A204.1 (cell line): ENCODE data around the gene GRK5.

Experiments used
- FAIRE-seq: peaks from 2 replicates; lab custom pipeline; 2012; peaks lifted over from hg19 to GRCh38; lab: Jason Lieb, UNC

The GRK5 gene

GRCh38 chr10:119384127-119384526, 176.8 kb downstream of the GRK5 start:
- FAIRE-seq = no peak

DNA sequence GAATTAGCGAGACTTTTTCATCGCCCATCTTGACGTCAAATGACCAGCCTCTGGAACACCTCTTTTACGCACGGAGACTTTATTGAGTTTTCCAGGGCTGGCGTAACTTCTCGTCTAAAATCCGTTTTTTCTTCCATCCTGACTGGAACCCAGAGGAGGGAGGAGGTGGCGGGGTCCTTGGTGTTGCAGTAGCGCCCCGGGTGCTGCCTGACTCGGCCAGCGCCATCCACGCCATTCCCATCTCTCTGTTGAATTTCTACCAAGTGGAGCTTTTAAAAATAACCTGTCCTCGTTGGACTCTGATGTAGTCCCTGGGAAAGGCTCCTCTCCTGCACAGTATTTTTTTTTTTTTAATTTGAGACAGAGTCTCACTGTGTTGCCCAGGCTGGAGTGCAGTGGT, 179.3 kb downstream of the GRK5 start:
- no peak for FAIRE-seq

DNA sequence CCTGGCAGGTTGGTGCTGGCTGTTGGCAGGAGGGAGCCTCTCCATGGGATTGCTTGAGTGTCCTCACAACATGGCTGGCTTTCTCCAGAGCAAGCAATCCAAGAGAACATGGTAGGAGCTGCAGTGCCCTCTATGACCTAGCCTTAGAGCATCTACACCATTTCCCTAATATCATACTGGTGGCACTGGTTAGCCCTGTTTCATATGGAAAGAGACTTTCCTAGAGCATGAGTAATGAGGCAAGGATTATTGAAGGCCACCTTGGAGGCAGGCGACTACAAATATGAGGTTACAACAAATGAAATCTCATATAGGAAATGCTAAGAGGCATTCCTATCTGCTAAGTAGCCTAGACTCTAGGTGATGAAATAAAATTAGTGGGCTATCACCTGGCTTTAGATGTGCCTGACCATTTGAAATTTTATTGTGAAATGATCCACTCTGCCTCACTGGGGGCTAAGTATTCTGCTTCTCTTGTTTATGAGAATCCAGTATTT, 181.5 kb downstream of the GRK5 start:
- FAIRE-seq = no peak

DNA sequence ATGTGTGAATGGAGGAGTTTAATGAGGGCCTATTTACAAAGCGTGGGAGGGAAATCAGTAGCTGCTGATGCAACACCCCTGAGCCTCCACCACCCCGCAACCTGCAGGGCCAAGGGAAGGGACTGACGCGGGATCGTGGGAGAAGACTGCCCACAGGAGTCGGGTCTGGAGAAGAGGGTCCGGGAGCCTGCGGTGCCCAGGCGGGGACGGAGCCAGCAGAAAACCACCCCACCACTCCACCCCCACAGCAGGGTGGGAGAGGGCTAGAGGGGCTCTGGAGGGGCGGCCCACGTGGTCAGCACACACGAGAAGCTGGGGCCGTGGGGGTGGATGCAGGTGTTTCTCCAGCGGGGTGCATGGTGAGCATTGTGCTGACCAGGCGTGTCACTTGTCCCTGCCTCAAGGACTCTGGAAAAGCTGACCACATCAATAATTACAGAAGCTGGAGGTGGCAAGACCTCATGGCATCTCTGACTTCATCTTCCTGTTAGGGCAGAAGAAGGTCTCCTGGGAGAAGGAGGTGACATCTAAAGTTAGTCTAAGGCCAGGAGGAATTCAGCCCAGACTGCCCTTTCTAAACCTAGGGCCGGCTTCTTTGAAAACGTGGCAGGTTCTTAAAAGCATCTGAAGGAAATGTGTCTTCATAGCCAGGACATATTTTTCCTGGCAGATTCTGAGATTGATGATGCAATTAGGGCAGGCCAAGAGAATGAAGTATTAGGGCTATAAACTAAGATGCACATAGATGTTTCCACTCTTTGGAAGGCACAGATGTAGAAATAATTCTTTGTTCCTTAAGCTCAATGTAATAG, 184.3 kb downstream of the GRK5 start:
- no peak for FAIRE-seq

DNA sequence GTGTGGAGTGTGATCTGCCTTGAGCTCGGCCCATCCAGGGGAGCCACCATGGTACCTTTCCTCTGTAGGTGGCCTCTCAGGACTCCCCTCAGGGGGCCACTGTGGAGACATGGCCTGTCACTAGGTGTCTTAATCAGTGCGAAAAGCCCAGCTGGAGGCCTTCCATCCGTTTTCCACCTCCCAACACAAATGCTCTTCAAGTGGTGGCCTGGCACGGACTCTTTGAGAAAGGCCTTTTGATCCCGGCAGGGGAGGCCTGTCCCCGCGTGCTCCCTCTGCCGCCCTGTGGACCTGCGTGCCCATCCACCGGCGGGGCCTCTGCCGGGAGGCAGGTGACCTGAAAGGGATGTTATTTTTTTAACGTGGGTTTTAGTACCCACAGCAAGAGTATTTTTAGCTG, 185.6 kb downstream of the GRK5 start:
- FAIRE-seq = no peak

- no peak for FAIRE-seq
Measured at GRCh38 chr10:119393421-119393820, 186.1 kb downstream of the GRK5 start.

DNA sequence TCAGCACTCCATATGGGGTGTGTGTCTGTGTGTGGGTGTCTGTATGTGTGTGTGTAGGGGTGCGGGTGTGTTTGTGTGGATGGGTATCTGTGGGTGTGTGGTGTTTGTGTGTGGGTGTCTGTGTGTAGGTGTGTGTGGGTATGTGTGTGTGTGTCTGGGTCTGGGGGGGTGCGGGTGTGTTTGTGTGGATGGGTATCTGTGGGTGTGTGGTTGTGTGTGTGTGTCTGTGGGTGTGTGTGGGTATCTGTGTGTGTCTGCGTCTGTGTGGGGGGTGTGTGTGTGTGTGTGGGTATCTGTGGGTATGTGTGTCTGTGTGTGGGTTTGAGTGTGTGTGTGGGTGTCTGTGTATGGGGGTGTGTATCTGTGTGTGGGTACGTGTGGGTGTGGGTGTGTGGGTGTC, 186.5 kb downstream of the GRK5 start:
- FAIRE-seq = no peak

GRCh38 chr10:119394657-119395279, 187.4 kb downstream of the GRK5 start:
- no peak for FAIRE-seq

DNA sequence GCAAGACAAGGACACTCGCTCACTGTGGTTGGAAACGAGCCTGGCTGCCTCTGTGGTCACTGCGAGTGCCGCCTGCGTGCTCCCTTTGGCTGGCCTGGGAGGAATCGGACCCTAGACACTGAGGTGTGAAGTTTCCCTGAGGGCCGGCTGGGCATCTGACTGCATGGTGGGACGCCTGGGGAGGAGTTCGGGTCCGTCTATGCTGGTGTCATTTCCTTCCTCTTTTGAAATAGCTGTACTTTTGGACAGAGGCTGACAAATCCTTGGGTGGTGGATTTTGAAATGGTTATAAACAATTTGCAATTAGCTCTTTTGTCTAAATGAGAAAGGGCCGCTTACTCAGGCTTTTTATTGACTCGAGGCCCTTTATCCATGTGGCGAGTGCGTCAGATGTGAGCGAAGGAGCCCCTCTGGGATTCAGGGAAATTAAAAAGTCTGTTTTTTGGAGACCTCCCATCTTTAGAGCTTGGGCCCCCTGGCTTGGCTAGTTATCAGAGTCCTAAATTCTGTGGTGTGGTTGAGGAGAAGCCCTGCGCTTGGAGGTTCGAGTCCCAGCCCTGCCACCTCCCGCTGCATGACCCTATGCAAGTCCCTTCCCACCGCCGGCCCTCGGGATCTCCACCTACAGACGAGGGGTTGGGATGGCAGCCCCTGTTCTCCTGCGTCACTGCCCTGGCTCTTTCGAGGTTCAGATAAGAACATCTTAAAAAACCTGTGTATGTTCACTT, 188.1 kb downstream of the GRK5 start:
- FAIRE-seq = no peak

DNA sequence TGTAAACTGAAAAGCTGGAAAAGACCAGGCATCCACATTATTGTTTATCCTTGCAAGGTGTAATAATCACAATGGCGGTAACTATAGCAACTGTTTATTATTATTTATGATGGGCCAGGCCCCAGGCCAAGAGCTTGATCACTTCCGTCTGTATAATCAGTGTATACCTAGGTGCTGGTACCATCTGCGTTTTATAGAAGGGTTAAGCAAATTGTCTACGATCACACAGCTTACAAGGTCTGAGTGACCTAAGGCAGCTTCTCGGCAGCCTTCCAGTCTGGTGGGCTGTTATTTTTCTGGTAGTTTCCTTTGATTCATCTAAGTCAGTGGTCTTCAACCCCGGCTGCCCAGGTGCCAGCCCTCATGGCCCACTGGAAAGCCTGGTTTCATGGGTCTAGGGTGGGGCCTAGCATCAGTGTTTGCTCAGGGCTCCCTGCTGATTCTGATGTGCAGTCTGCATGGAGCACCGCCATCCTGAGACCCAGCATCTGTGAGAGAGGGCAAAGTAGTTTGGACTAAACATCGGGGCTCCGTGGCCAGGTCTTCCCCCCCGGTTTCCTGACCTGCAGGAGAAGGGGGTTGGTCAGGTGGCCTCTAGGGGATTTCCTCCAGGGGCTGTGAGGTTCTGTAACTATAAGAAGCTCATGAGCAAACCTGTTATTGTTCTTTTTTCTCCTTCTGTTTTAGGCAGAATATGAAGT, 188.8 kb downstream of the GRK5 start:
- FAIRE-seq = no peak

DNA sequence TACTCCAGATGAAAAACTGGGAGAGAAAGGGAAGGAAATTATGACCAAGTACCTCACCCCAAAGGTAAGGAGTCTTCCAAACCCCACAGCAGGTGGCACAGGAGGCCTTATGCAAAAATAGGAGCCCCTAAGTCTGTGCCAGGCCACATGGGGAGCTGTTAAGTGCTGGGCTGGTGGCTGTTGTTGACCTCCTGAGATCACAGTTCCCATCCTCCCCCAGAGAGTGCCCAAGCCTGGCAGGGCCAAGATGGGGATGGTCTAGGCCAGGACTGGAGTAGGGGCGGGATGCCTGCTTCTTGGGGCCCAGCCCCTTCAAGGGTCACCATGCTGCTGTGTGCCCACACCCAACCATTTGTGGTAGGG, 189.3 kb downstream of the GRK5 start:
- FAIRE-seq = no peak

DNA sequence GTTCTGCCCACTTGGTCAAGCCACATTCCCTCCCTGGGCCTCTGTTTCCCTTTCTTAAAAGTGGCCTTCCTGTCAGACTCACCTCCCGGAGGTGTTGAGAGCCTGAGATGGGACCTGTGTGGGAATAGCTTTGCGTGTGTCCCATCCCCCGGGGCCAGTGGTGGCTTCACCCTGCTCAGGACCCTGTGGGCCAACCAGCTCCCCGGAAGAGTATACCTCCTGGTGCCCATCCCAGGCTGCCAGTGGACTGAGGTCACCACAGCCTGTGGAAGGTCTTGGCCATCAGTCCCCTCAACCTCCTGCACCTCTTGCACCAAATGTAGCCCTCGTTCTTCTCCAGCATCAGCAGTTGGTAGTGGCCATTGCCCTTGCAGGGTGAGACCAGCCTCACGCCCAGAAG, 190.0 kb downstream of the GRK5 start:
- no peak for FAIRE-seq

- no peak for FAIRE-seq
Measured at GRCh38 chr10:119398996-119399395, 191.6 kb downstream of the GRK5 start.

- no peak for FAIRE-seq
Measured at GRCh38 chr10:119399466-119399865, 192.1 kb downstream of the GRK5 start.

- FAIRE-seq = no peak
Measured at GRCh38 chr10:119401671-119402395, 194.5 kb downstream of the GRK5 start.

DNA sequence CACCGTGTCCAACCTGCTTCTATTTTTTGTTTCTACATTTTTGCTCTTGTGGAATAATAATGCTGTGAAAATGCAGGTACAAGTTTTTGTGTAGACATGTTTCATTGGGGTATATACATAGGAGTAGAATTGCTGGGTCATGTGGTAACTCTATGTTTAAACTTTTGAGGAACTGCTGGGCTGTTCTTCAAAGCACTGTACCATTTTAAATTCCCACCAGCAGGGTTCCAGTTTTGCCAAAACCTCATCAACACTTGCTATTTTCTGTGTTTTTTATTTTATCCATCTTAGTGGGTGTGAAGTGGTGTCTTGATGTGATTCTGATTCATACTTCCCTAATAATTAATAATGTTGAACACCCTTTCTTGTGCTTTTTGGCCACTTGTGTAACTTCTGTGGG, 196.6 kb downstream of the GRK5 start:
- no peak for FAIRE-seq

DNA sequence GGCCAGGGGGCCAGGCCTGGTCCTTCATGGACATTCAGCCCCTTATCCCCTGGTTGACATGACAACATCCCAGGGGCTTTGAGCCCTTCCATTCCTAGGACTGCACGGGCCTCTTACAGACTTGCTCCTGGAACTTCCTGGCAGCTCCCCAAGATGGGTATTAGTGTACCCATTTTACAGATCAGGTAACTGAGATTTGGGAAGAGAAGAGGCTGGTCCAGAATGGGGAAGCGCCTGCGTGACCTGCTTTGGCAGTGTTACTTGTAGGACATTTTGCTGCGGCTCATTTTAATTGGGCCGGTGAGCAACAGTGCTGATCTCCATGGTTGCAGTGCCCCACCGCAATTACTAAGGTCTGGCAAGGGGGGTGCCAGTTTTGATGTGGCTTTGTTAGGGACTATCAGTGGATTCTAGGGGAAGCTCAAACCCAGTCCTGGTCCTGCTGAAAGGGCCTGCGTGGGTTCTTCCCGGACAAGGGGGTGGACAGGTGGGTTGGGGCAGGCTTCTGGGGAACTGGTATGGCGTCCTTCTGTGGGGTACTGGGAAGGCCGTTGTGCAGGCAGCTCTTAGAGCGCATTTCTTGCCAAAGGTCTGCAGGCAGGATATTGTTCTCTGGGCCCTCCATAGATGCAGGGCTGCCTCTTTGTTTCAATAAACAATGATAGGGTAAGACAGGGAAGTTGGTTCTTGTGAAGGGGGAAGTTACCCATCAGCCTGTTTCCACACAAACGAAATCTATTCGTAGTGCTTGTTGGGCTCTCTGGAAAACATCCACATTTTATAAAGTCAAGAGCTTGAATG, 197.5 kb downstream of the GRK5 start:
- FAIRE-seq = no peak

DNA sequence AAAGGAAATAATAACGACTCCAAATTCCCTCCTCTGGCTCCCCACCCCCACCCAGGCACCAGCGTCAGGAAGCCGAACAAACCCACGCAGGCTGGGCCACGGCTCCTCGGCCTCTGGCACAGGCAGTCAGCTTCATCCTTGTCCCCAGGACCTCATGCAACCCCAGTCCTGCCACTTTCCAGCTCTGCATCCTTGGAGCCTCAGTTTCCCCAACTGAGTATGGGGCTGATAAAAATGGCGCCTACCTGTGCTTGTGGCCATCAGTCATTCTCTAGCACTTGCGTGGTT, 198.1 kb downstream of the GRK5 start:
- no peak for FAIRE-seq

- FAIRE-seq = no peak
Measured at GRCh38 chr10:119406137-119406536, 198.8 kb downstream of the GRK5 start.

DNA sequence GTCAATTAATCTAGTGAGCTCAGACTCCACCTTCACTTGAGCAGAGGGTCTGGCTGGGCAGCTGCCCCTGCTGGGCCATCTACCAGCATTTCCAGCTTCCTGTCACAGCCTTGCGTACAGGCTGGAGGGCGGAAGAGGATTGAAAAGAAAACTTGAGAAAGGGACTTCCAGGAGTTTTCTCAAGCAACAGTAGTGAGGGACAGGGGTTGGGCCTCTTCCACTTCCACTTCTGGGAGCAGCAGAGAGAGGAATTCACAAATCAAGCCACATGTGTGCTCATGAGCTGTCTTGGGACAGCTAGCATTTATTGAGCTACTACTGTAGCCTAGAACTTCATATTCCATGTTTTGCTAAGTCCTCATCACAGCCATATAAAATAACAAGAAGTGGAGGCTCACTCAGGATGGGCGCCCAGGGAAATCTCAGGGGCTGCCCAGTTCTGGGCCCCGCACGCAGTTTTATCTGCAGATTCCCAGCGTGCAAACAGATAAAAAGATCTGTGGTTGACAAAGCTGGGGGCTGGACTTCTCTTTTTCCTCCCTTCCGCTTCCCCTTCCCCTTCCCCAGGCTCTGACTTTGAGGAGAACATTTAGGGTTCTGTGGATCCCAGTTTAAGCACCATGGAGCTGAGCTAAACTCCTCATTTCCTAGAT, 199.4 kb downstream of the GRK5 start:
- FAIRE-seq = no peak

GRCh38 chr10:119407254-119407777, 199.9 kb downstream of the GRK5 start:
- FAIRE-seq = no peak
